Naive thymus-derived CD8-positive, alpha-beta T cell (primary cell): ENCODE measurements around the gene SORL1. TPM values are rescaled to one million over a fixed set of nuclear protein-coding genes. Genes with fewer than 3 reads are reported as not detected.
"Not testable (repeated sequence)": the region's sequence is repeated elsewhere in the genome, so short reads cannot be mapped to it uniquely, and the experiment has no call there.

ENCODE experiments used
- ATAC-seq, 2 donors: fragments of 150-1000 bp; cut with Tn5 transposase in 1 of 2; sonication (Bioruptor Pico), chemical (Tn5 transposase) in 1 of 2; 1 replicate in 1 of 2; 2 replicates in 1 of 2; pipeline ENCODE4 v1.10.0; 2021; ENCODE audit warnings: mild to moderate bottlenecking in 2 of 2, moderate library complexity in 2 of 2
- POLR2A ChIA-PET: fragments of 350-600 bp; sonication (Branson Sonifier 250); formaldehyde crosslinking; loops from one replicate; lab custom pipeline; 2021; ENCODE audit warnings: antibody characterized with exemption; lab: Charles Lee
- DNase-seq, 10 donors: peaks; one replicate each; pipeline versions ENCODE4 v3.0.0 to v3.0.0-alpha.2; 2020 to 2022
- H3K27ac Mint-ChIP-seq, 10 donors: one replicate each; pipeline ENCODE4 v1.8.0; 2020 to 2022; ENCODE audit warnings: mild to moderate bottlenecking in 10 of 10, mixed read lengths in 10 of 10, moderate library complexity in 4 of 10, inconsistent platforms in 1 of 10
- H3K27me3 Mint-ChIP-seq, 5 donors: one replicate each; pipeline ENCODE4 v1.8.0; 2021 to 2022; ENCODE audit warnings: mixed read lengths in 5 of 5
- H3K36me3 Mint-ChIP-seq, 3 donors: one replicate each; pipeline ENCODE4 v1.8.0; 2020 to 2022; ENCODE audit warnings: mixed read lengths in 3 of 3, mild to moderate bottlenecking in 2 of 3, inconsistent platforms in 1 of 3
- H3K4me1 Mint-ChIP-seq, 4 donors: one replicate each; pipeline ENCODE4 v1.8.0; 2021 to 2022; ENCODE audit warnings: mixed read lengths in 4 of 4
- H3K4me3 Mint-ChIP-seq, 10 donors: one replicate each; pipeline ENCODE4 v1.8.0; 2020 to 2022; ENCODE audit warnings: mild to moderate bottlenecking in 10 of 10, mixed read lengths in 10 of 10, moderate library complexity in 6 of 10, inconsistent platforms in 1 of 10
- H3K9me3 Mint-ChIP-seq, 9 donors: one replicate each; pipeline ENCODE4 v1.8.0; 2020 to 2022; ENCODE audit warnings: mixed read lengths in 9 of 9, mild to moderate bottlenecking in 3 of 9, inconsistent platforms in 1 of 9, moderate library complexity in 1 of 9
- polyA plus RNA-seq, 3 donors: library from polyadenylated mRNA; unstranded; fragments of 300-500 nt; fragmentation: Illumina TruSeq; gene quantifications; one replicate each; pipeline ENCODE4 v1.2.3, GENCODE V29; 2021
- total RNA-seq, 8 experiments: library from RNA in 2 of 8; stranded (reverse) in 2 of 8; gene quantifications; one replicate each; pipeline ENCODE4 v1.2.3 and lab custom pipeline; 2021 to 2026

Gene SORL1
- total and polyA plus RNA-seq, 5 experiments from 2014 or later: 157 to 419 (median 230) TPM

DNA sequence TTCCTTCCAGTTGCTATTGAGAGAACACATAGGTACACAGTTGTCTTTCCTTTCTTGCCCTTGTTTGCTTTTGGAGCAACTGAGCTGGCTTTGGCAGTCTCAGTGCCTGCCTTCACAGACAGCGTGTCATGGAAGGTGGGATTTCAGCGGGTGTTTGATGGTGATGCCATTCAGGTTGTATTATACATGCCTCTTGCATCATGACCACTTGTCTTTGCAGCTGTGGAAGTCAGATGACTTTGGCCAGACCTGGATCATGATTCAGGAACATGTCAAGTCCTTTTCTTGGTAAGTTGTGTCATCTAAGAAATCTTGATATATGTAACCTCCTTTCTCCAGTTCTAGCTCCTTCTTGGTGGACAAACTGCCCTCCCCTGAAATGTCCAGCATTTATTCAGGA, 37.7 kb downstream of the SORL1 start:
- no peak for ATAC-seq
- H3K4me1 Mint-ChIP-seq: peaks cover 49 to 75% (median 71%) of the 10 kb centered on the region in 4 donors
- no peaks in the 10 kb centered on the region for H3K9me3 Mint-ChIP-seq
- H3K4me3 Mint-ChIP-seq: no peak overlapping the region
- H3K27ac Mint-ChIP-seq: peak overlapping the region in 6 of 10 donors; percentile 22 to 86 (median 72)
- peaks cover 6 to 79% (median 27%) of the 10 kb centered on the region in 3 donors for H3K36me3 Mint-ChIP-seq
- DNase-seq: no peak
- POLR2A ChIA-PET: interaction anchor here (0.8 to 1.8 kb wide), 4 partner anchors 14 to 39 kb away, joined by 3 to 8 read pairs (median 6); partner anchors contain the start of genes SORL1 and SORL1-AS1
- H3K27me3 Mint-ChIP-seq: no peaks in the 10 kb centered on the region

DNA sequence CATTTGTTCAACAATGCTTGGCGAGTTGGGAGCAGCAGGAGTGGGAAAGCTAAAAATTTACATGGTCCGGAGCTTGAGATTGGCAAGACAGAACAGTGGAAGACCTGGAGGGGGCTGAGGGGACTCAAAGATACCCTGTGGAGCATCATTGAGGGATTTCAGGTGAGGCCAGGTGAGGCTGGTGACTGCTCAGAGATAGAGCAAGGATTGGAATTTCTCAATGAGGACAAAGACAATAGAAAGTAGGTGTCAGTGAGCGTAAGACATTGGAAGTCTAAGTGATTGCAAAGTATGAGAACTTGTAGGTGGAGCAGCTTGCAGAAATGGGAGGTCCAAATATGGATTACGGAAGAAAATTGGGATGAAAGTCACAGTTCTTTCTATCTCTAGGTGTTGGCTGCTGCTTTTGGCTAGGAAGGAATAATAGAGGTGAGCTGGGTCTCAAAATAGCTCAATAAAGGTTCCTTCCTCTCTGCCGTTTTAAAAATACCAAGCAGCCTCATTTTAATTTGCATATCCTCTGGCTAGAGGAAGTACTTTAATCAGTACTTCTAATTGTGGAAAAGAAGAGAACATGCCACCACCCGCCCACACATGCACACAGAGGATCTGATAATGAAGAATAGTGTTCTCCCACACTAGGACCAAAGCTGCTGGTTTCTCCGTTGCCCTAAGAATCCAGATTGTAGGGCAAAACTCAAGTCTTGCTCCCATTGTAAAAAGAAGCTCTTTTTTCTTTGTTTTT, 42.4 kb downstream of the SORL1 start:
- peak; percentile 77 to 82 for ATAC-seq
- peaks cover 6 to 83% (median 36%) of the 10 kb centered on the region in 3 donors for H3K36me3 Mint-ChIP-seq
- H3K4me1 Mint-ChIP-seq: peaks cover 46 to 80% (median 69%) of the 10 kb centered on the region in 4 donors
- H3K9me3 Mint-ChIP-seq: no peaks in the 10 kb centered on the region
- DNase-seq: peak in 5 of 10 donors; percentile 4 to 36 (median 14)
- POLR2A ChIA-PET: interaction anchor here (0.9 to 3.5 kb wide), 6 partner anchors 16 to 79 kb away, joined by 3 to 23 read pairs (median 3); partner anchors contain the start of genes SORL1 and SORL1-AS1
- peak overlapping the region; percentile 71 to 89 (median 85) for H3K27ac Mint-ChIP-seq
- peak overlapping the region; percentile 29 to 82 (median 66) for H3K4me3 Mint-ChIP-seq
- H3K27me3 Mint-ChIP-seq: no peaks in the 10 kb centered on the region

DNA sequence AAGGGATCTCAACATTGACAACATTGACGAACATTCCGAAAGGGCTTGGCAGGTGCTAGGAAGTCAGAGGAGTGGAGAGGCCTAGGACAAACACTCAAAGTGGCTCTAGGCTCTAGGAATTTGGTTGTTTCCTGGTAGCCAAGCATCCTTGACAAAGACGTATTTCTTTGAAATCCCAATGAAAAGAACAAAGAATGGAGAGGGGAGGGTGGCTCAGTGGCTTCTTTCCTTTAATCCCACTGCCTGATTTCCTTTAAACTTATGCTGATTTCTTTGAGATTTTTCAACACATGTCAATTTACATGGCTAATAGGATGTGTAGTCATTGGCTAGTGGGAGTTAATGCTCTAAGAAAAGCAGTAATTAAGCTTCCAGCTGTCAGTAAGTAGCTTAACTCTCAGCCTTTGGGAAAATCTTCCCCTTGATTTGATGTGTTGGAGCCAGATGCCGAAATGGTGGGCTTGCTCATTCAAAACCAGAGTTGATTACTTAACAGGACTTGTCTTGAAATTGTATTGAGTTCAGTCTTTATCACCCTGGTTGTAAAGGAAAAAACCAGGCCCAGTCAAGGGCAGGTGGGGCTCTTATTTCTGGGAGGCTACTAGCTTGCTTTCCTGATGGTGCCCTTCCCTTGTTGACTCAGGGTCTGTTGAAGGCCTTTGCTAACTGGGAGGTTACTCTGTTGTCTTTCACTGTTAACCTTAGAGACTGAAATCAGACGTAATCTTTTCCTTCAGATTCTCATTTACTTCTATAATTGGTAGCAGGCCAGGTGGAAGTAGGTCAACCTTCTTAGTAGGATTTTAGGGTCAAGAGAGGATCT, 45.3 kb downstream of the SORL1 start:
- Mint-ChIP-seq H3K27ac (peak overlapping the region; percentile 3 to 88 (median 76)), H3K4me3 (no peak overlapping the region), H3K4me1 (peaks cover 35 to 79% (median 67%) of the 10 kb centered on the region in 4 donors), H3K36me3 (peaks cover 7 to 82% (median 46%) of the 10 kb centered on the region in 3 donors), H3K27me3 (no peaks in the 10 kb centered on the region), H3K9me3 (peaks cover 0 to 10% (median 2%) of the 10 kb centered on the region in 9 donors)
- DNase-seq (no peak), ATAC-seq (no peak)
- POLR2A ChIA-PET: interaction anchor here (1.7 kb wide), 1 partner anchor 38 kb away, joined by 4 read pairs; no protein-coding TSS in a partner anchor

DNA sequence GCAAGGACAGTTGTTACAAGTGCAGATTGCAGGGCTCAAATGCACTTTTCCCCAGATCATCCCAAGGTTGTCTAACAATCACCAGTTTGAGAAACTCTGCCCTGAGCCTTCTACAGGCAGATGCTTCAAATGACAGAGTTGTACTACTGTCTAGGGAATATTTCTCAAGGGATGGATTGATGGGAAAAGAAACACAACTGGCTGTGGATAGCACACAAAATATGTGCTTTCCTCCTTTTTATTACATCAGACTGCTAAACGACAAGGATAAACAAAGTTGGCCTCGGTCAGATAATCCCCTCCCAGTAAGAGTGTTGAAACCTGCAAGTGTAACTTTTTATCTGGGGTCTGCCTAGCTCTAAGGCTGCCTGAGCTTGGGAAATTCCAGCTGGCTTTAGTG, 47.3 kb downstream of the SORL1 start:
- POLR2A ChIA-PET: interaction anchor here (1.1 to 1.9 kb wide), 2 partner anchors 9 to 48 kb away, joined by 4 to 8 read pairs; no protein-coding TSS in a partner anchor
- peaks cover 0 to 10% (median 3%) of the 10 kb centered on the region in 9 donors for H3K9me3 Mint-ChIP-seq
- no peaks in the 10 kb centered on the region for H3K27me3 Mint-ChIP-seq
- H3K4me1 Mint-ChIP-seq: peaks cover 28 to 77% (median 55%) of the 10 kb centered on the region in 4 donors
- peaks cover 9 to 90% (median 61%) of the 10 kb centered on the region in 3 donors for H3K36me3 Mint-ChIP-seq
- peak overlapping the region; percentile 15 to 89 (median 72) for H3K27ac Mint-ChIP-seq
- DNase-seq (no peak), ATAC-seq (no peak)
- peak overlapping the region in 2 of 10 donors; percentile 2 to 7 for H3K4me3 Mint-ChIP-seq

DNA sequence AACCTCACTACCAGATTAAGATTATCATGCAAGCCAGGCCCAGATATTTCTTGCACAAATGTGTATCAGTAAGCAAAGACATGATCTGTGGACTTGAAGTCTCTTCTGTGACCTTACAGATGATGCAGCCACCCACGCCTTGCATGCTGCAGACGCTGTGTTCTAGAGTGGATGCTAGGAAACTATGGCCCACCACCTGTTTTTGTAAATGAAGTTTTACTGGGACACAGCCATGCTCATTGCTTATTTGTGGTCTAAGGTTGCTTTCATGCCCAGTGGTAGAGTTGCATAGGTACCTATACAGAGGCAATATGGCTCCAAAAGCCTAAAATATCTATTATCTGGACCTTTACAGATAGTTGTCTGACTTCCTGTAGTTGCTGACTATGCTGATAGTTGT, 48.2 kb downstream of the SORL1 start:
- peaks cover 25 to 73% (median 53%) of the 10 kb centered on the region in 4 donors for H3K4me1 Mint-ChIP-seq
- POLR2A ChIA-PET: interaction anchor here (1.1 to 1.9 kb wide), 2 partner anchors 8 to 49 kb away, joined by 4 to 8 read pairs; no protein-coding TSS in a partner anchor
- no peak for DNase-seq
- peak overlapping the region in 9 of 10 donors; percentile 6 to 89 (median 61) for H3K27ac Mint-ChIP-seq
- H3K9me3 Mint-ChIP-seq: peaks cover 0 to 12% (median 9%) of the 10 kb centered on the region in 9 donors
- H3K27me3 Mint-ChIP-seq: no peaks in the 10 kb centered on the region
- peaks cover 17 to 97% (median 70%) of the 10 kb centered on the region in 3 donors for H3K36me3 Mint-ChIP-seq
- H3K4me3 Mint-ChIP-seq: no peak overlapping the region
- no peak for ATAC-seq

DNA sequence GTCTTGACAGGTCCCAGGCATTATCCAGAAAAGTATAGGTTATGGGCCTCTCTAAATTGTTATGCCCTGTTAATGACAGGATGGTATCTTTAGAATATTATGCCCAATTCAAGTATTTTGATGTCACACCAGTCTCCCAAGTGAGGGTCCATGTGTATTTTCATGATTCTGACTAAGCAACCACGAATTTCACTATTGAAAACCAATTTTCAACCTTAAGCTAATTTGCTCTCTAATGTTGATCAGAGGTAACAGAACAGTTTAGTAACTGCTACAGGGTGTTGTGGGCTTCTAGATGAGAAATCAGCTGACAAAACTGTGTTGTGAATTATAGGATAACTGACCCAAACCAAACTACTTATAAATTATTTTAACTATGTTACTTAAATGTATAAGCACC, 48.6 kb downstream of the SORL1 start:
- POLR2A ChIA-PET: interaction anchor here (1.9 kb wide), 1 partner anchor 8 kb away, joined by 8 read pairs; no protein-coding TSS in a partner anchor
- peaks cover 21 to 69% (median 49%) of the 10 kb centered on the region in 4 donors for H3K4me1 Mint-ChIP-seq
- H3K27ac Mint-ChIP-seq: peak overlapping the region in 4 of 10 donors; percentile 9 to 66 (median 24)

DNA sequence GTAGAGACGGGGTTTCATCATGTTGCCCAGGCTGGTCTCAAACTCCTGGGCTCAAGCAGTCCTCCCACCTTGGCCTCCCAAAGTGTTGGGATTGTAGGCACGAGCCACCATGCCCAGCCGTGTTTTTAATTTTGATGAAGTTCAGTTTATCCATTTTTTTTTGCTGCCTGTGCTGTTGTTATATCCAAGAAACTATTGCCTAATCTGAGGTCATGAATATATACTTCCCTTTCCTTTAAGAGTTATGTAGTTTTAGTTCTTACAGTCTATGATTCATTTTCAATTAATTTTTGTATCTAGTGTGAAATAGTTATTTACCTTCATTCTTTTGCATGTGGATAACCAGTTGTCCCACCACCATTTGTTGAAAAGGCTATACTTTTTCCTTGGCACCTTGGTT, 50.9 kb downstream of the SORL1 start:
- peaks cover 42 to 95% (median 76%) of the 10 kb centered on the region in 3 donors for H3K36me3 Mint-ChIP-seq
- peaks cover 5 to 32% (median 20%) of the 10 kb centered on the region in 9 donors for H3K9me3 Mint-ChIP-seq
- no peaks in the 10 kb centered on the region for H3K27me3 Mint-ChIP-seq
- POLR2A ChIA-PET: no interaction called here
- H3K27ac Mint-ChIP-seq: peak overlapping the region in 4 of 10 donors; percentile 11 to 60 (median 50)
- ATAC-seq: no peak
- peaks cover 14 to 59% (median 40%) of the 10 kb centered on the region in 4 donors for H3K4me1 Mint-ChIP-seq
- DNase-seq: no peak
- no peak overlapping the region for H3K4me3 Mint-ChIP-seq

More for the DNA sequence above, 48.6 kb downstream of the SORL1 start:
- peaks cover 0 to 17% (median 12%) of the 10 kb centered on the region in 9 donors for H3K9me3 Mint-ChIP-seq
- peaks cover 22 to 97% (median 72%) of the 10 kb centered on the region in 3 donors for H3K36me3 Mint-ChIP-seq
- no peak overlapping the region for H3K4me3 Mint-ChIP-seq
- H3K27me3 Mint-ChIP-seq: no peaks in the 10 kb centered on the region
- DNase-seq (no peak), ATAC-seq (no peak)

DNA sequence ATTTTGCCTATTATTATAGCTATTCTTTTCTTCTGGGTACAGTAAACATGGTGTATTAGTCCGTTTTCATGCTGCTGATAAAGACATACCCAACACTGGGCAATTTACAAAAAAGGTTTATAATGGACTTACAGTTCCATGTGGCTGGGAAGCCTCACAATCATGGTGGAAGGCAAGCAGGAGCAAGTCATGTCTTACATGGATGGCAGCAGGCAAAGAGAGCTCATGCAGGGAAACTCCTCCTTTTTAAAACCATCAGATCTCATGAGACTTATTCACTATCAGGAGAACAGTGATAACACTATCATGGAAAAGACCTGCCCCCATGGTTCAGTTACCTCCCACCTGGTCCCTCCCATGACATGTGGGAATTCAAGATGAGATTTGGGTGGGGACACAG, 54.1 kb downstream of the SORL1 start:
- POLR2A ChIA-PET: not testable (repeated sequence)

DNA sequence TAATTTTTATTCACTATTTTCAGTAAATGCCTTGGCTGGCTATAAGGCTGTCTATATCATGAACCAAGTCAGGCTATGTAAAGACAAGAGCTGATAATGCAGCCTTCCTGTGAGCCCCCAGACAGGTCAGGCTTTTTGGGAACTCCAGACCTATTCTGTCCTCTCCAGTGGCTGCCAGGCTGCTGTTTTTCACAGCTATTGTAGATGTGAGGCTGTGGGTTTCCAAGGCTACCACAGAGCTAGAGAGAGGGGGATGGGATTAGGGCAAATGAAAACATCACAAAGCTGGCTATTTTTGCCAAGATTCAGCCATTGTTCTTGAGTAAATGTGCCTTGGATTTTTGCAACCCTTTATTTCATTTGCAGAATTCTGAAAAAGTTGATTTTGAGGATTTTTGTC, 56.3 kb downstream of the SORL1 start:
- no peaks in the 10 kb centered on the region for H3K27me3 Mint-ChIP-seq
- H3K36me3 Mint-ChIP-seq: peaks cover 49 to 95% (median 67%) of the 10 kb centered on the region in 3 donors
- H3K9me3 Mint-ChIP-seq: peaks cover 5 to 27% (median 16%) of the 10 kb centered on the region in 9 donors
- peak overlapping the region in 8 of 10 donors; percentile 3 to 72 (median 41) for H3K27ac Mint-ChIP-seq
- DNase-seq (peak in 1 of 10 donors; percentile 11), ATAC-seq (no peak)
- POLR2A ChIA-PET: interaction anchor here (0.6 to 1.8 kb wide), 4 partner anchors 9 to 40 kb away, joined by 3 to 8 read pairs (median 4); no protein-coding TSS in a partner anchor
- H3K4me3 Mint-ChIP-seq: peak overlapping the region in 1 of 10 donors; percentile 4
- H3K4me1 Mint-ChIP-seq: peaks cover 31 to 70% (median 52%) of the 10 kb centered on the region in 4 donors

More for the DNA sequence above, 54.1 kb downstream of the SORL1 start:
- ATAC-seq, DNase-seq, H3K27me3 Mint-ChIP-seq: not testable (repeated sequence)
- Mint-ChIP-seq H3K4me1 (peaks cover 19 to 56% (median 41%) of the 10 kb centered on the region in 4 donors), H3K36me3 (peaks cover 55 to 96% (median 77%) of the 10 kb centered on the region in 3 donors), H3K4me3 (peak overlapping the region in 3 of 10 donors; percentile 0 to 51 (median 16)), H3K9me3 (peaks cover 5 to 31% (median 18%) of the 10 kb centered on the region in 9 donors), H3K27ac (peak overlapping the region in 4 of 10 donors; percentile 48 to 71 (median 55))

DNA sequence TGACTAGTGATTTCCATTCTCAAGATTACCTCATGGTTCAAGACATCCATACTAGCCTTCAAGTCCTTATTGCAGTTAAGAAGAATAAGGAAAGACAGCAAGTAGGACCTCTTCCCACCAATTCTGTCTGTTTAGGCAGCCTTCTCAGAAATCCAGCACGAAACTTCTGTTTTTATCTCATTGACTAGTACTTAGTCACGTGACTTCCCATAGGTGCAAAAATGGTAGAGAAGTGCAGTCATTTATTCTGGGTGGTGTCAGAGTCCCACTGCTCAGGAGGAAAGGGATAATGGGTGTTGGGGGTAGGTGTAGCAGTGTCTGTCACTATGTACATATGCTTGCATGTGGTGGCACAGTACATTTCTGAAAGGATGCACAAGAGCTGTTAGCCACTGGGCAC, 58.3 kb downstream of the SORL1 start:
- peaks cover 37 to 95% (median 65%) of the 10 kb centered on the region in 3 donors for H3K36me3 Mint-ChIP-seq
- ATAC-seq: no peak
- DNase-seq: no peak
- H3K27ac Mint-ChIP-seq: peak overlapping the region in 8 of 10 donors; percentile 13 to 92 (median 67)
- POLR2A ChIA-PET: interaction anchor here (0.5 to 0.8 kb wide), 2 partner anchors 16 to 37 kb away, joined by 3 read pairs; no protein-coding TSS in a partner anchor
- H3K4me3 Mint-ChIP-seq: peak overlapping the region in 2 of 10 donors; percentile 29 to 33
- H3K27me3 Mint-ChIP-seq: no peaks in the 10 kb centered on the region
- H3K9me3 Mint-ChIP-seq: peaks cover 5 to 18% (median 12%) of the 10 kb centered on the region in 9 donors
- H3K4me1 Mint-ChIP-seq: peaks cover 43 to 79% (median 63%) of the 10 kb centered on the region in 4 donors
